K562 (cell line): ENCODE measurements around the gene MINDY3.

Experiments
- CBX5 ChIP-seq: IDR thresholded peaks from 2 replicates; pipeline ENCODE4 v1.6.1; 2014; ENCODE audit warnings: low read depth, borderline replicate concordance
- CTCF ChIP-seq, 3 experiments: IDR thresholded peaks in 2 of 3; conservative IDR thresholded peaks in 1 of 3; 2 replicates each; pipeline ENCODE4 v1.5.1; 2011 to 2012; ENCODE audit warnings: low read length in 3 of 3, mild to moderate bottlenecking in 3 of 3, control low read depth in 2 of 3, improper control_type of control experiment in 1 of 3, inconsistent platforms in 1 of 3, low read depth in 1 of 3, mixed read lengths in 1 of 3, moderate library complexity in 1 of 3; ENCODE audit not compliant: insufficient read depth in 2 of 3
- E2F1 ChIP-seq: sonication (generic); formaldehyde crosslinking; IDR thresholded peaks from 2 replicates; pipeline ENCODE4 v1.8.1; 2023; ENCODE audit warnings: mild to moderate bottlenecking, missing genetic modification reagents, moderate library complexity
- ELK1 ChIP-seq: sonication (generic); formaldehyde crosslinking; IDR thresholded peaks from 2 replicates; pipeline ENCODE4 v1.8.1; 2022; ENCODE audit warnings: missing genetic modification reagents
- JUN ChIP-seq, 2 experiments: sonication (generic) in 1 of 2; formaldehyde crosslinking in 1 of 2; IDR thresholded peaks; 2 replicates each; pipeline versions ENCODE4 v1.6.1 to v1.8.0; 2012 to 2022; ENCODE audit warnings: borderline replicate concordance in 2 of 2, mild to moderate bottlenecking in 2 of 2, improper control_type of control experiment in 1 of 2, low read depth in 1 of 2, low read length in 1 of 2, missing genetic modification reagents in 1 of 2
- JUND ChIP-seq, 2 experiments: IDR thresholded peaks; 2 replicates in 1 of 2; 3 replicates in 1 of 2; pipeline ENCODE4 v1.6.1; 2011; ENCODE audit warnings: borderline replicate concordance in 2 of 2, low read depth in 2 of 2, low read length in 2 of 2, improper control_type of control experiment in 1 of 2, missing biosample characterization in 1 of 2, missing genetic modification characterization in 1 of 2, missing genetic modification reagents in 1 of 2
- NR3C1 ChIP-seq: sonication (generic); formaldehyde crosslinking; IDR thresholded peaks from 2 replicates; pipeline ENCODE4 v1.8.1; 2022; ENCODE audit warnings: missing genetic modification reagents
- RAD51 ChIP-seq: fragments of 450-650 bp; IDR thresholded peaks from 2 replicates; pipeline ENCODE4 v1.7.1; 2016; ENCODE audit warnings: low read depth, mild to moderate bottlenecking, borderline replicate concordance
- RNF219 ChIP-seq: fragments of 250-450 bp; sonication (Bioruptor Pico); IDR thresholded peaks from 2 replicates; pipeline ENCODE4 v1.5.0; 2022; ENCODE audit warnings: mild to moderate bottlenecking
- ZZZ3 ChIP-seq: fragments of 450-650 bp; IDR thresholded peaks from 2 replicates; pipeline ENCODE4 v1.6.1; 2016; ENCODE audit warnings: antibody characterized with exemption, mild to moderate bottlenecking, moderate library complexity

- TF ChIP-seq JUND (IDR thresholded peaks at IDR 0.05; ENCODE audit: borderline replicate concordance, low read depth, low read length) (no peak), JUND (tag; IDR thresholded peaks at IDR 0.05; ENCODE audit: borderline replicate concordance, low read depth, low read length) (no peak), CBX5 (no peak), RAD51 (no peak), JUN (IDR thresholded peaks at IDR 0.05; ENCODE audit: borderline replicate concordance, low read depth, low read length) (no peak), JUN (CRISPR knock-in tag; IDR thresholded peaks at IDR 0.05; ENCODE audit: borderline replicate concordance) (no peak), ZZZ3 (no peak), RNF219 (CRISPR knock-in tag) (no peak), ELK1 (CRISPR knock-in tag) (no peak), NR3C1 (CRISPR knock-in tag) (no peak), CTCF (IDR thresholded peaks at IDR 0.05 in 2 of 3, conservative IDR thresholded peaks at IDR 0.05 in 1 of 3; ENCODE audit: insufficient read depth in 2 of 3, low read depth in 1 of 3, low read length in 3 of 3) (no peak), E2F1 (CRISPR knock-in tag) (no peak)
These were observed 44.9 kb downstream of the MINDY3 start for GRCh38 chr10:15815242-15815885.
